Gastrocnemius medialis (tissue), 4 donors: Measurements from ENCODE around the gene CHRNA9.

Experiments used
- CTCF ChIP-seq, 5 experiments: fragments of 450-650 bp in 3 of 5; fragments of 200-600 bp in 2 of 5; sonication (generic) in 2 of 5; IDR thresholded peaks in 4 of 5; conservative IDR thresholded peaks in 1 of 5; 1 replicate in 4 of 5; 2 replicates in 1 of 5; pipeline ENCODE4 v1.5.1; 2016 to 2019; ENCODE audit warnings: antibody characterized with exemption in 5 of 5, mild to moderate bottlenecking in 3 of 5, moderate library complexity in 3 of 5
- POLR2A ChIP-seq, 2 donors: fragments of 450-650 bp; IDR thresholded peaks; one replicate each; pipeline ENCODE4 v1.6.1; 2017; ENCODE audit warnings: antibody characterized with exemption in 2 of 2, mild to moderate bottlenecking in 2 of 2, moderate library complexity in 2 of 2

GRCh38 chr4:40350627-40351227 lies 15.6 kb downstream of the CHRNA9 start:
- TF ChIP-seq CTCF (IDR thresholded peaks at IDR 0.05 in 4 of 5, conservative IDR thresholded peaks at IDR 0.05 in 1 of 5) = no peak
- no peak for TF ChIP-seq POLR2A (IDR thresholded peaks at IDR 0.05)
